GM11168 (cell line): ENCODE data around the gene ANO3.

Source experiments
- in situ Hi-C: fragments of 300-500 bp; cut with MboI; formaldehyde crosslinking; loops from one replicate; pipeline ENCODE4 v1.12.0; 2022; ENCODE audit warnings: low sequenced_read_pairs; ENCODE audit not compliant: unreplicated experiment

Gene ANO3

DNA sequence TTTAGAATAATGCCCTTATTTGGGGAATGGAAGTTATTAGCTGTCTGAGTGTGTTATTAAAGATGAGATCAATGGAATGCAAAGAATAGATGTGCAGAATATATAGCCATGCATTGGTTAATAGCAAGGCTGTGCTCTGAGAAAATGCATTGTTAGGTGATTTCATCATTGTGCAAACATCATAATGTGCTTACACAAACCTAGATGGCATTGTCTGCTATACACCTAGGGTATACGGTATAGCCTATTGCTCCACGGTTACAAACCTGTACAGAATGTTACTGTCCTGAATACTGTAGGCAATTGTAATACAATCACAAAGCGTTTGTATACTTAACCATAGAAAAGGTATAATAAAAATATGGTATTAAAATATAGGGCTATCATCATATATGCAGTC is 364.4 kb downstream of the ANO3 start:
- in situ Hi-C loops: no loop called here

DNA sequence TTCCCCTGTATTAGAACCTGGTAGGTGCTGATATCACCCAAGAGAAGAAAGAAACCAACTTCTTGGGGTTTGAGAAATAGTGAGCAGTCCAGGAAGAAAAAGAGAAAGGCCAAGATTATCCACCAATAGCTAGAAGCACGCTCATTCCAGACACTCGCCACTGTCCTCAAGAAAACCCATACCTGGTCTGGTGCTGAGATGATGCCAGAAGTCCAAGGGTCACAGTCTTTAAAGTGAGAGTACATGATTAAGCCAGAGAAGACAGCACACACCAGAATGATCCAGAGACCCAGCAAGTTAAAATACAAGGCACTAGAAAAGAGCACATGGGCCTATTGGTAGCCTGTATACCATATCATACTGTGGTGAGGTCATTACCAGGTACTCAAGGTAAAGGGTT is 366.3 kb downstream of the ANO3 start:
- in situ Hi-C loops: no loop called here

DNA sequence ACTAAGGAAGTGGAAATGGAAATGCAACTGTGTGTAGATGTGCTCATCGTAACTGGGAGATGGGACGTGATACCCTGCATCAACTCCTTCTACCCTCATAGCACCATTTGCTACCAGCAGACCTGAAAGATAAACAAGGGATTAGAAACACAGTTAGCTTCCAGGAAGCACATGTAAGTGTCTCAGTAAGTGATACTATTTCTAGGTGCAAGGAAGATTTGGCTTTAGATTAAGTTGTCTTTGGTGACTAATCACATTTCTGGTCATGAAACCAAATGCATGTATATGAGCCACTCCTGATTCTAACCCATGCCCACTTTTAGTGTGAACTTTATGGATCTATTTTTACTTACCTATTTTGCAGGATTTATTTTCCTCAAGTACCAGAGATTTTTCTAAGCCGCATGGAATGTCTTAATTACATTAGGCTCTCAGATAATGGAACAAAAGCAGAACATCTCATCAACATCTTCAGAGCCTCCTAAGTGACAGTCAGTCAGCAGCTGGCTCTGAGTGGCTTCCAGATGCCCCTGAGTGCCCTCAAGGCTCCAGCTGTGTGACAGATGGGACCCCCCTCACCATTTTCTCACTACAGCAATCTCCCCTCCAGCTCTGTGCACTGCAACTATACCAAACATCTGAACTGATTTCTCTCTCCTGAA is 368.8 kb downstream of the ANO3 start:
- in situ Hi-C loops: no loop called here

- in situ Hi-C loops: no loop called here
Observed at GRCh38 chr11:26702406-26702805, 370.5 kb downstream of the ANO3 start.

DNA sequence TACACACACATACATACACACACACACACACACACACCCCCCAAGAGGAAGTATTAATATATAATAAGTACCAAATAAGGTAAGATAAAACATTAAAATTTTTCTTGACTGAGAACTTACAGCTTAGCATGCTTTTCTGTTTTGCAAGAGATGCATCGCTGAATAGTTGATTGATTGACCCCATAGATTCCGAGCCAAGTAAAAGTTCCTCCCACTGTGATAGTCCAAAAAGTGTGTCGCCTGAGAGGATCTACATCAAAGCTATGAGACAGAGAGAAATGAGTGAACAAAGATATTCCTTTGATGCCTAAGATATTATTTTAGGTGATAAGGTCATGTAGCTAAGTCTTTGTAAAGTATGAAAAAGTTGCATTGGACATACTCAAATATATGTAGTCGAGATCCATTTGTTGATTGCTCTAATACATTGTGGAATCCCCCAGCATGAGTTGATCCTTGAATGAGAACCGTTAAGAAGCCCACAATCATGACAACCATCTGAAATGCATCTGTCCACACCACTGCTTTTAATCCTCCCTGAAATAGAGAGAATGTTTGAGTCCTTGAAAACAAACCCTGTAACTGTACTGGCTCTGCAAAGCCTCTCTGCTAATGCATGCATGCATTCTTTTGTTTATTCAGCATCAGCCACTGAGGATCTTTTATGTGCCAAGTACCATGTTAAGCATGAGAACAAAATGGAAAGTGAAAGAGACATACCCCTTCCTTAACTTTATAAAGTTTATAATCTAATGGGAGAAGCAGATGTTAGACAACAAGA is 371.7 kb downstream of the ANO3 start:
- in situ Hi-C loops: no loop called here

DNA sequence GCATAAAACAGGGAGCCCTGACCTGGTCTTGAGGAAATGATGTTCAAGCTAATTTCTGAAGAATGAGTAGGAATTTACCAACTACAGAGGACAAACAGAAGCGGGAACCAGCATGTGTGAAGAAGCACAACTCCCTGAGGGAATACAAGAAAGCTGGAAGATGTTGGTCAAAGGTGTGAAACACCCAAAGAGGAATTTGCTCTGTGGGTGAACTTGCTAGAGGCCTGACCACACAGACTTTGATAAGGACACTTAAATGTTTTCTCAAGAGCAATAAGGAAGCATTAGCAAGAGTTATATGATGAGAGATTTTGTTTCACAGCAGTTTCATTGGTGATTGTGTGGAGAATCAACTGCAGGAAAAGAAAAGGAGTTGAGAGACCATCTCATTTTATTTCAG is 372.3 kb downstream of the ANO3 start:
- in situ Hi-C loops: no loop called here

DNA sequence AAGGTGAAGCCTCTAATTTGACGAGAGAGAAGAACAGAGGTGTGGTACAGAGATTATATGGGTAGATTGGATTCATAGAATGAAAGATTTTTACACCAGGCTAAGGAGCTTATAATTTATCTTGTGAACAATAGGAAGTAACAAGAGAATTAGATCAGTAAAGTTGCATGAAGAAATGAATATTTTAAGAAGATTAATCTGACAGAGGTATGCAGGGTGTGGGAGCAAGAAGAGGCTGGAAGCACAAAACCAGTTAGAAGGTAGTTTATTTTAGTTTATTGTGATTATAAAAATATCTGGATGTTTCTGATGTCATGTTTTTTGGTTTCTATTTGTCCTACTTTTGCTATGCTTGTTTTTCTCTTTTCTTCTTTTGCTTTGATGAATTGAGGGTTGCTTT is 374.3 kb downstream of the ANO3 start:
- in situ Hi-C loops: no loop called here

DNA sequence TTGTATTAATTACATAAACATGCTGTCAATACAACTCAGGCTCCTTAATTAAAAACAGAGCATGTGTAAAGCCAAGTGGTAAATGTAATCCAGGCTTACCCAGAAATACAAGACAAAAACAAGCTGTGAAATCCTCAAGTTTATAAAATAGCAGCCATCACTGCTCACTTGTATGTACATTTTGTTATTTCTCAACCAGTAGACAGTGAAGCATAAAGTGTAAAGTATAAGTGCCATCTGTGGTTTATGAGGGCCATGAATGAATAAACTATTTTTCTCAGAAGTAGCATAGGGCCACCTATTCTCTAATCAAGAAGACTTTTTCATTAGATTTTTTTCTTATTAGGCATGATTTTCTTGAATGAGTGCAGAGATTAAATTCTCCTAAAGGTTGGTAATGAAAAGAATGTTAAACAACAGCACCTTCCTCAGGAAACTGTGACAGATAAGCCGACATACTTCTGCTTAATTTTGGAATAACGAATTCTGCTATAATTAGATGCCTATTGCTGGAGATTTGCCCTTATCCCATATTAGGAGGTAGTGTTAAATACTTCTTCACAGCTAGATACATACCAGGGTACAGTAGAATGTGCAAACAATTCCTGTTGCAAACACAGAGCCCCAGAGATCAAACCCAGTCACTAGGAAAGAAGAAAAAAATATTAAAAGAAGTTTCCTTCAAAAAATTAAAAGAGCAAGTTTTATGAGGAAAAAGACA is 377.0 kb downstream of the ANO3 start:
- in situ Hi-C loops: no loop called here

GRCh38 chr11:26710489-26710888 is 378.6 kb downstream of the ANO3 start:
- in situ Hi-C loops: no loop called here

DNA sequence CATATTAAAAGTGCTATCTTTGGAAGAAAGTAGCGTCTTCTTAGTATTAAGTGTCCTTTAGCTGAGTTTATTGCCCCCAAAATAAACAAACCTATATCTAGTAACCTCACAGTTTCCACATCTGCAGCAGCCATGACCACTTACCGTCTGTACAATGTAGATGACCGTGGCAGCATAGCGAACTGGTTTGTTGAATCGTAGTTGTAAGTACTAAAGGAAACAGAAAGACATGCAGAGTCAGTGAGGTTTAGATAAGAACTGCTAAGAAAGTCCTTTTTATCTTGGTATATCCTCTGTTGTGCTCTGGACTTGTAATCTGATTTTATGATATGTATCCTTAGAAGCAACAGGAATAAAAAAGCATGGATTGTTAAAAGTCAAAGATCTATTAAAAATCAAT is 380.6 kb downstream of the ANO3 start:
- in situ Hi-C loops: no loop called here
